Activated CD8-positive, alpha-beta T cell treated with anti-CD3 and anti-CD28 coated beads for 36 hours (primary cell): ENCODE results near the gene HSDL1. TPM values are rescaled to one million over a fixed set of nuclear protein-coding genes. Genes with fewer than 3 reads are reported as not detected.

Source experiments
- ATAC-seq: fragments of 200-7000 bp; cut with Tn5 transposase; one replicate; pipeline ENCODE4 v1.10.0; 2021; ENCODE audit warnings: mild to moderate bottlenecking, moderate library complexity
- CTCF ChIA-PET: fragments of 350-600 bp; sonication (Branson Sonifier 250); formaldehyde crosslinking; loops from one replicate; lab custom pipeline; 2021; ENCODE audit warnings: antibody characterized with exemption; lab: Charles Lee
- POLR2A ChIA-PET: fragments of 350-600 bp; sonication (Branson Sonifier 250); formaldehyde crosslinking; loops from one replicate; lab custom pipeline; 2021; ENCODE audit warnings: antibody characterized with exemption; lab: Charles Lee
- DNase-seq: peaks from one replicate; pipeline ENCODE4 v3.0.0-alpha.2; 2020
- H3K27ac Mint-ChIP-seq: one replicate; pipeline ENCODE4 v1.8.0; 2021; ENCODE audit warnings: mild to moderate bottlenecking, mixed read lengths
- H3K27me3 Mint-ChIP-seq: one replicate; pipeline ENCODE4 v1.8.0; 2021; ENCODE audit warnings: mixed read lengths
- H3K36me3 Mint-ChIP-seq: one replicate; pipeline ENCODE4 v1.8.0; 2021; ENCODE audit warnings: low read depth, mixed read lengths
- H3K4me1 Mint-ChIP-seq: one replicate; pipeline ENCODE4 v1.8.0; 2021; ENCODE audit warnings: low read depth, mixed read lengths
- H3K4me3 Mint-ChIP-seq: one replicate; pipeline ENCODE4 v1.8.0; 2021; ENCODE audit warnings: mild to moderate bottlenecking, moderate library complexity, mixed read lengths
- H3K9me3 Mint-ChIP-seq: one replicate; pipeline ENCODE4 v1.8.0; 2021; ENCODE audit warnings: mixed read lengths
- CTCF ChIP-seq: fragments of 200-600 bp; IDR thresholded peaks from one replicate; pipeline ENCODE4 v1.8.0; 2022; ENCODE audit warnings: antibody characterized with exemption, mild to moderate bottlenecking
- intact Hi-C: fragments of 100-400 bp; cut with micrococcal nuclease; formaldehyde crosslinking; loops from one replicate; pipeline ENCODE4 v1.10.0; 2022
- total RNA-seq, 2 experiments: library from RNA; stranded (reverse); gene quantifications; one replicate each; pipeline ENCODE4 v1.2.3, GENCODE V29; 2021

HSDL1 gene
- total RNA-seq, 2 experiments from 2014 or later = 11.1 to 11.8 TPM

GRCh38 chr16:84136331-84137125, 8.4 kb downstream of the HSDL1 start:
- intact Hi-C loops = no loop called here
- CTCF ChIA-PET = interaction anchor here (1.6 to 1.7 kb wide), 2 partner anchors 51 to 52 kb away, joined by 4 to 5 read pairs; partner anchors contain the start of gene TAF1C

GRCh38 chr16:84132527-84133285, 12.3 kb downstream of the HSDL1 start:
- Mint-ChIP-seq H3K36me3 (peaks cover 12% of the 10 kb centered on the region), H3K27ac (no peak overlapping the region), H3K4me3 (no peak overlapping the region), H3K4me1 (peaks cover 24% of the 10 kb centered on the region), H3K27me3 (no peaks in the 10 kb centered on the region), H3K9me3 (no peaks in the 10 kb centered on the region)
- CTCF ChIA-PET = interaction anchor here (1.3 kb wide), 2 partner anchors 12 to 176 kb away, joined by 3 to 5 read pairs; partner anchors contain the start of genes DNAAF1 and HSDL1
- POLR2A ChIA-PET = interaction anchor here (1.0 kb wide), 1 partner anchor 125 kb away, joined by 3 read pairs; no protein-coding TSS in a partner anchor
- DNase-seq (no peak), ATAC-seq (no peak)
- intact Hi-C loops = no loop called here
- no peak for TF ChIP-seq CTCF

More at GRCh38 chr16:84136331-84137125, 8.4 kb downstream of the HSDL1 start:
- no peak overlapping the region for H3K27ac Mint-ChIP-seq
- ATAC-seq = no peak
- no peak overlapping the region for H3K4me3 Mint-ChIP-seq
- no peak for TF ChIP-seq CTCF
- peaks cover 52% of the 10 kb centered on the region for H3K4me1 Mint-ChIP-seq
- DNase-seq = no peak
- no peaks in the 10 kb centered on the region for H3K9me3 Mint-ChIP-seq
- peaks cover 2% of the 10 kb centered on the region for H3K36me3 Mint-ChIP-seq
- H3K27me3 Mint-ChIP-seq = no peaks in the 10 kb centered on the region
- POLR2A ChIA-PET = interaction anchor here (2.7 kb wide), 1 partner anchor 19 kb away, joined by 21 read pairs; the partner anchor contains the start of gene MBTPS1

- Mint-ChIP-seq H3K9me3 (no peaks in the 10 kb centered on the region), H3K36me3 (peaks cover 17% of the 10 kb centered on the region), H3K27ac (no peak overlapping the region), H3K4me1 (peaks cover 10% of the 10 kb centered on the region), H3K4me3 (no peak overlapping the region), H3K27me3 (no peaks in the 10 kb centered on the region)
- intact Hi-C loops = no loop called here
- no peak for ATAC-seq
- DNase-seq = no peak
- TF ChIP-seq CTCF = no peak
- CTCF ChIA-PET = no interaction called here
- POLR2A ChIA-PET = interaction anchor here (1.4 kb wide), 1 partner anchor 14 kb away, joined by 3 read pairs; the partner anchor contains the start of gene MBTPS1
Measured at GRCh38 chr16:84131117-84131516, 13.9 kb downstream of the HSDL1 start.

- ChIA-PET CTCF (no interaction called here), POLR2A (interaction anchor here (1.1 kb wide), 1 partner anchor 14 kb away, joined by 3 read pairs; no protein-coding TSS in a partner anchor)
- no peaks in the 10 kb centered on the region for H3K4me1 Mint-ChIP-seq
- ATAC-seq (no peak), DNase-seq (no peak)
- H3K9me3 Mint-ChIP-seq = no peaks in the 10 kb centered on the region
- no peak for TF ChIP-seq CTCF
- H3K27ac Mint-ChIP-seq = no peak overlapping the region
- no peaks in the 10 kb centered on the region for H3K27me3 Mint-ChIP-seq
- no peak overlapping the region for H3K4me3 Mint-ChIP-seq
- intact Hi-C loops = no loop called here
- H3K36me3 Mint-ChIP-seq = peaks cover 16% of the 10 kb centered on the region
Measured at GRCh38 chr16:84124257-84125073, 20.5 kb downstream of the HSDL1 start.
